ENCODE data around the gene SPIRE1.
"Not testable (repeated sequence)": the region's sequence is repeated elsewhere in the genome, so short reads cannot be mapped to it uniquely, and the experiment has no call there.

Gene SPIRE1

DNA sequence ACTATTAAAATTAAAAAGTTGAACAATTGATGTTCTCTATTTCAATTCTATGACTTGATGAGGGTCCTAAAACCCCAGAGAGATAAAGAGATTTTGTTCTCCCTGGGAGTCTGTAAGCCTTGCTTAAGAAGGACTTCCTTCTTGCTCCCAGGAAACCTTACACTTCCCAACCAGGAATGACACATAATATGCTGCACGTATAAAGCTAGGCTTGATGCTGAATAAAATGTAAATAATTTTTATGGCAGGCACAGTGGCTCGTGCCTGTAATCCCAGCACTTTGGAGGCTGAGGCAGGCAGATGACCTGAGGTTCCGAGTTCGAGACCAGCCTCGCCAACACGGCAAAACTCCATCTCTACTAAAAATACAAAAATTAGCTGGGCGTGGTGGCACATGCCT, 27.8 kb downstream of the SPIRE1 start:
- no peaks in the 10 kb centered on the region for H3F3A ChIP-seq (ENCODE audit: insufficient read depth, low read length)
- H3K27me3 ChIP-seq (ENCODE audit: insufficient read depth, low read length) = no peaks in the 10 kb centered on the region
- H3K27ac ChIP-seq (ENCODE audit: low read depth, low read length, poor library complexity, severe bottlenecking) = no peak overlapping the region
- H3K4me1 ChIP-seq (ENCODE audit: insufficient read depth, low read length, severe bottlenecking) = no peaks in the 10 kb centered on the region
- H3K9me2 ChIP-seq (ENCODE audit: low read depth, low read length) = peaks cover 2% of the 10 kb centered on the region; the same call in 1 of the 2 replicates
- no peak overlapping the region for H2AFZ ChIP-seq (ENCODE audit: low read length)
- no peak overlapping the region for H3K9ac ChIP-seq (ENCODE audit: low read length)
- H3K36me3 ChIP-seq (ENCODE audit: insufficient read depth, low read length) = no peaks in the 10 kb centered on the region
- TF ChIP-seq EZH2 (IDR thresholded peaks at IDR 0.05; ENCODE audit: borderline replicate concordance, low read length) (no peak), CTCF (IDR thresholded peaks at IDR 0.05; ENCODE audit: low read length) (no peak)
- no peak overlapping the region for H3K4me3 ChIP-seq (ENCODE audit: low read depth, low read length, poor library complexity, severe bottlenecking)
- no peaks in the 10 kb centered on the region for H3K79me2 ChIP-seq (ENCODE audit: insufficient read depth, low read length)
- H3K4me2 ChIP-seq (ENCODE audit: low read length) = no peak overlapping the region
- H4K20me1 ChIP-seq (ENCODE audit: insufficient read depth, low read length) = no peaks in the 10 kb centered on the region
- H3K9me3 ChIP-seq (ENCODE audit: low read length) = 0 out of 2 replicates have a peak, but pooled peaks cover 2% of the 10 kb centered on the region

DNA sequence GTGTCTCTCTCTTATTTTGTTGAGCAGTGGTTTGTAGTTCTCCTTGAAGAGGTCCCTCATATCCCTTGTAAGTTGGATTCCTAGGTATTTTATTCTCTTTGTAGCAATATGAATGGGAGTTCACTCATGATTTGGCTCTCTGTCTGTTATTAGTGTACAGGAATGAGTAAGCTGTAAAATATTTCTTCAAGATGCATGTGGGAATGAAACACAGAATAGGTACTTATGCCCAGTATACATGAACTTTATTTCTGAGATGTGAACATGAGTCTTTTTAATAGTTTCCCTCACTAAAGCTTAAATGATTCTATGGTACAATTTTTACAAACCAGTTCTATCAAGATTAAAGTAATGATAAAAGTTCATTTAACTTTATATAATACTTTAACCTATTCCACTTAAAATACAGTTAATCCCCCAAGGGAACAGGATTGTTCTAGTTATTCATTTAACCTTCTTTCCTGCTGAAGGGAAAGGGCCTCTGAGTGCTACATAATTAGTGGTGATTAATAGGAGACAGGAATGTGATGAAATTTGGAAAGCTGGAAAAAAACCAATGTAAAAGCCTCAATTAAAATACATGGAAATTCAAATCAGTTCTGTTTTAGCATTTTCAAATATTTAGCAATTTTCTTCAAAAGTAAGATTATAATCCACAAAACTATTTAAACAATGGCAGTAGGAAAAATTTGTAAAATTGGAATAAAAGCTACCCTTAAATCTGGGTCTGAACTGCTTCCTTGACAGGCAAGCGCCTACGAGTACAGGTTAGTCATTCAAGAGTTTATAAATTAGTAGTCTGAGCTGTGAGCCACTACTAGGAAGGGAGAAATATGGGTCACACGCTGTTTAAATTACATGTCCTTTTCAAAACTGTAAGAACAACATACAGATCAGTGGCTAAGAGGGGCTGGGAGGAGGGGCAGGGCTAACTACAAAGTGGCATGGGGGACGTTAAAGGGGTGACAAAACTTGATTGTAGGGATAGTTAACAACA, 28.9 kb downstream of the SPIRE1 start:
- Histone ChIP-seq H3K79me2 (ENCODE audit: insufficient read depth, low read length) (no peaks in the 10 kb centered on the region), H2AFZ (ENCODE audit: low read length) (no peak overlapping the region), H3K9me2 (ENCODE audit: low read depth, low read length) (peaks cover 2% of the 10 kb centered on the region; the same call in 1 of the 2 replicates), H3K4me1 (ENCODE audit: insufficient read depth, low read length, severe bottlenecking) (no peaks in the 10 kb centered on the region), H3F3A (ENCODE audit: insufficient read depth, low read length) (no peaks in the 10 kb centered on the region), H3K9ac (ENCODE audit: low read length) (no peak overlapping the region), H3K4me2 (ENCODE audit: low read length) (no peak overlapping the region), H3K4me3 (ENCODE audit: low read depth, low read length, poor library complexity, severe bottlenecking) (no peak overlapping the region), H4K20me1 (ENCODE audit: insufficient read depth, low read length) (no peaks in the 10 kb centered on the region), H3K9me3 (ENCODE audit: low read length) (0 out of 2 replicates have a peak, but pooled peaks cover 2% of the 10 kb centered on the region), H3K27me3 (ENCODE audit: insufficient read depth, low read length) (no peaks in the 10 kb centered on the region), H3K27ac (ENCODE audit: low read depth, low read length, poor library complexity, severe bottlenecking) (no peak overlapping the region), H3K36me3 (ENCODE audit: insufficient read depth, low read length) (no peaks in the 10 kb centered on the region)
- TF ChIP-seq EZH2 (IDR thresholded peaks at IDR 0.05; ENCODE audit: borderline replicate concordance, low read length) (no peak), CTCF (IDR thresholded peaks at IDR 0.05; ENCODE audit: low read length) (no peak)

GRCh38 chr18:12627199-12627598, 30.7 kb downstream of the SPIRE1 start:
- H3F3A ChIP-seq (ENCODE audit: insufficient read depth, low read length); H3K4me3 ChIP-seq (ENCODE audit: low read depth, low read length, poor library complexity, severe bottlenecking); H3K9ac ChIP-seq (ENCODE audit: low read length); H3K27me3 ChIP-seq (ENCODE audit: insufficient read depth, low read length); H3K27ac ChIP-seq (ENCODE audit: low read depth, low read length, poor library complexity, severe bottlenecking); H3K79me2 ChIP-seq (ENCODE audit: insufficient read depth, low read length); H3K4me1 ChIP-seq (ENCODE audit: insufficient read depth, low read length, severe bottlenecking); H3K9me3 ChIP-seq (ENCODE audit: low read length); H2AFZ ChIP-seq (ENCODE audit: low read length); H4K20me1 ChIP-seq (ENCODE audit: insufficient read depth, low read length); H3K4me2 ChIP-seq (ENCODE audit: low read length); H3K36me3 ChIP-seq (ENCODE audit: insufficient read depth, low read length); H3K9me2 ChIP-seq (ENCODE audit: low read depth, low read length): not testable (repeated sequence)
